22Rv1 (cell line): ENCODE measurements around the gene SMYD4.
A peak's percentile ranks its signal among the peaks of the same experiment; 100 is the strongest.

Experiments
- H3K27ac ChIP-seq: fragments of 450-650 bp; 2 replicates; pipeline ENCODE4 v1.5.1; 2017
- CTCF ChIP-seq: fragments of 450-650 bp; IDR thresholded peaks from 2 replicates; pipeline ENCODE4 v1.5.1; 2017; ENCODE audit warnings: mild to moderate bottlenecking
- ZFX ChIP-seq: fragments of 450-650 bp; IDR thresholded peaks from 2 replicates; pipeline ENCODE4 v1.6.1; 2017; ENCODE audit warnings: antibody characterized with exemption, borderline replicate concordance

SMYD4 gene

GRCh38 chr17:1853698-1854097 is 24.0 kb upstream of the SMYD4 start:
- no peak for TF ChIP-seq ZFX
- TF ChIP-seq CTCF: no peak
- no peak overlapping the region for H3K27ac ChIP-seq

- TF ChIP-seq ZFX (no peak), CTCF (no peak)
These were observed 22.6 kb upstream of the SMYD4 start for GRCh38 chr17:1852327-1852726.

GRCh38 chr17:1847191-1847590 is 17.5 kb upstream of the SMYD4 start:
- no peak overlapping the region for H3K27ac ChIP-seq
- no peak for TF ChIP-seq ZFX
- no peak for TF ChIP-seq CTCF

More at GRCh38 chr17:1852327-1852726, 22.6 kb upstream of the SMYD4 start:
- no peak overlapping the region for H3K27ac ChIP-seq

GRCh38 chr17:1843947-1844346 is 14.2 kb upstream of the SMYD4 start:
- TF ChIP-seq CTCF (no peak), ZFX (no peak)
- no peak overlapping the region for H3K27ac ChIP-seq

- TF ChIP-seq CTCF (no peak), ZFX (no peak)
- no peak overlapping the region for H3K27ac ChIP-seq
These were observed 9.8 kb upstream of the SMYD4 start for GRCh38 chr17:1839516-1839915.

- H3K27ac ChIP-seq: no peak overlapping the region
- TF ChIP-seq ZFX: no peak
- no peak for TF ChIP-seq CTCF
These were observed 4.9 kb upstream of the SMYD4 start for GRCh38 chr17:1834380-1835149.

GRCh38 chr17:1830288-1830687 is 586 bp upstream of the SMYD4 start:
- H3K27ac ChIP-seq: peak overlapping the region; percentile 72
- TF ChIP-seq ZFX: no peak
- no peak for TF ChIP-seq CTCF
